Gastroesophageal sphincter (tissue), 3 donors: ENCODE results near the gene RANBP3.
A peak's percentile ranks its signal among the peaks of the same experiment; 100 is the strongest.

Experiments used
- EP300 ChIP-seq: sonication (generic); formaldehyde crosslinking; IDR thresholded peaks from one replicate; pipeline ENCODE4 v1.6.1; 2017; ENCODE audit warnings: antibody characterized with exemption, mild to moderate bottlenecking
- POLR2A ChIP-seq, 2 donors: fragments of 450-650 bp; IDR thresholded peaks; one replicate each; pipeline ENCODE4 v1.6.1; 2017; ENCODE audit warnings: antibody characterized with exemption in 2 of 2, mild to moderate bottlenecking in 2 of 2, moderate library complexity in 1 of 2
- POLR2AphosphoS5 ChIP-seq: sonication (generic); formaldehyde crosslinking; IDR thresholded peaks from one replicate; pipeline ENCODE4 v1.6.1; 2017; ENCODE audit warnings: antibody characterized with exemption
- TF ChIP-seq, protein P1 (sequence below), 4 experiments: fragments of 200-600 bp in 2 of 4; fragments of 450-650 bp in 2 of 4; sonication (generic) in 1 of 4; IDR thresholded peaks; one replicate each; pipeline ENCODE4 v1.5.1; 2017 to 2019; ENCODE audit warnings: antibody characterized with exemption in 4 of 4, mild to moderate bottlenecking in 2 of 4, moderate library complexity in 2 of 4

DNA sequence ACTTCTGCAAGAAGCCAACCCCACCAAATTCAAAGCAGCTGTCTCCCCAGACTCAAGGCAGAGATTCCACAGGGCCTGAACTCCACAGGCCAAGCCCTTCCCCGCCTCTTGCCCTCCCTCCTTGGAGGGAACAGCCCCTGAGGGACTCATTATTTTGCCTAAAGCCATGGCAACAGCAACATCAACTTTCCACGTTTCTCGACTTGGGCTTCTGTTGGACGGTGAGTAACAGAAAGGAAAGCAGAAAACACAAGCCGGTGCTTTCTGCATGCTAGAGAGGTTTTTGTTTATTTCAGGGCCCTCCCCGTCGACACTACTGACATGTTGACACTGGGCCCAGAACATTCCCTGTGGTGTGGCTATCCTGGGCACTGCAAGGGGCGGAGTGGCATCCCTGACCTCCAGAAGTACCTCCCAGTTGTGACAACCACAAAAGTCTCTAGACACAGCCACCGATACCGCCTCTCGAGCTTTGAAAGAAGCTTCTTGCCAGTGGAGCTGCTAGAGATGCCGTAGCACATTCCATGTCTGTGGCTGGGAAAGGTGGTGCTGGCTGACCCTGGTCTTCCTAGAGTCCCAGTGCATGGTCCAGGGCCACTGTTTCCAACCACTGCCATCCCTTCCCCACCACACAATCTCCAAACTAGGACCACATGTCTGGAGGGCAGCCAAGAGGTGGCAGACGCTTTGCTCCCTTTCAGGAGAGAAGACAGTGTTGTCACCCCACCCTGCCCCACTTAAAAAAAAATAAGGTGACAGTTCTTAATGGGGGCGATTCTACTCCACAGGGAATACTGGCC is 51.1 kb downstream of the RANBP3 start:
- TF ChIP-seq, protein P1, sequence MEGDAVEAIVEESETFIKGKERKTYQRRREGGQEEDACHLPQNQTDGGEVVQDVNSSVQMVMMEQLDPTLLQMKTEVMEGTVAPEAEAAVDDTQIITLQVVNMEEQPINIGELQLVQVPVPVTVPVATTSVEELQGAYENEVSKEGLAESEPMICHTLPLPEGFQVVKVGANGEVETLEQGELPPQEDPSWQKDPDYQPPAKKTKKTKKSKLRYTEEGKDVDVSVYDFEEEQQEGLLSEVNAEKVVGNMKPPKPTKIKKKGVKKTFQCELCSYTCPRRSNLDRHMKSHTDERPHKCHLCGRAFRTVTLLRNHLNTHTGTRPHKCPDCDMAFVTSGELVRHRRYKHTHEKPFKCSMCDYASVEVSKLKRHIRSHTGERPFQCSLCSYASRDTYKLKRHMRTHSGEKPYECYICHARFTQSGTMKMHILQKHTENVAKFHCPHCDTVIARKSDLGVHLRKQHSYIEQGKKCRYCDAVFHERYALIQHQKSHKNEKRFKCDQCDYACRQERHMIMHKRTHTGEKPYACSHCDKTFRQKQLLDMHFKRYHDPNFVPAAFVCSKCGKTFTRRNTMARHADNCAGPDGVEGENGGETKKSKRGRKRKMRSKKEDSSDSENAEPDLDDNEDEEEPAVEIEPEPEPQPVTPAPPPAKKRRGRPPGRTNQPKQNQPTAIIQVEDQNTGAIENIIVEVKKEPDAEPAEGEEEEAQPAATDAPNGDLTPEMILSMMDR (IDR thresholded peaks at IDR 0.05): peak in 1 of 4 experiments; percentile 37
- TF ChIP-seq POLR2A (IDR thresholded peaks at IDR 0.05) (no peak), POLR2AphosphoS5 (peak; percentile 78), EP300 (no peak)
